Activated CD8-positive, alpha-beta T cell treated with anti-CD3 and anti-CD28 coated beads for 36 hours (primary cell): ENCODE data around the gene RNF14. TPM values are rescaled to one million over a fixed set of nuclear protein-coding genes. Genes with fewer than 3 reads are reported as not detected.

ENCODE experiments used
- ATAC-seq: fragments of 200-7000 bp; cut with Tn5 transposase; one replicate; pipeline ENCODE4 v1.10.0; 2021; ENCODE audit warnings: mild to moderate bottlenecking, moderate library complexity
- CTCF ChIA-PET: fragments of 350-600 bp; sonication (Branson Sonifier 250); formaldehyde crosslinking; loops from one replicate; lab custom pipeline; 2021; ENCODE audit warnings: antibody characterized with exemption; lab: Charles Lee
- POLR2A ChIA-PET: fragments of 350-600 bp; sonication (Branson Sonifier 250); formaldehyde crosslinking; loops from one replicate; lab custom pipeline; 2021; ENCODE audit warnings: antibody characterized with exemption; lab: Charles Lee
- DNase-seq: peaks from one replicate; pipeline ENCODE4 v3.0.0-alpha.2; 2020
- H3K27ac Mint-ChIP-seq: one replicate; pipeline ENCODE4 v1.8.0; 2021; ENCODE audit warnings: mild to moderate bottlenecking, mixed read lengths
- H3K27me3 Mint-ChIP-seq: one replicate; pipeline ENCODE4 v1.8.0; 2021; ENCODE audit warnings: mixed read lengths
- H3K36me3 Mint-ChIP-seq: one replicate; pipeline ENCODE4 v1.8.0; 2021; ENCODE audit warnings: low read depth, mixed read lengths
- H3K4me1 Mint-ChIP-seq: one replicate; pipeline ENCODE4 v1.8.0; 2021; ENCODE audit warnings: low read depth, mixed read lengths
- H3K4me3 Mint-ChIP-seq: one replicate; pipeline ENCODE4 v1.8.0; 2021; ENCODE audit warnings: mild to moderate bottlenecking, moderate library complexity, mixed read lengths
- H3K9me3 Mint-ChIP-seq: one replicate; pipeline ENCODE4 v1.8.0; 2021; ENCODE audit warnings: mixed read lengths
- intact Hi-C: fragments of 100-400 bp; cut with micrococcal nuclease; formaldehyde crosslinking; loops from one replicate; pipeline ENCODE4 v1.10.0; 2022
- total RNA-seq, 2 experiments: library from RNA; stranded (reverse); gene quantifications; one replicate each; pipeline ENCODE4 v1.2.3, GENCODE V29; 2021
- TF ChIP-seq, protein P1 (sequence below): fragments of 200-600 bp; IDR thresholded peaks from one replicate; pipeline ENCODE4 v1.8.0; 2022; ENCODE audit warnings: antibody characterized with exemption, mild to moderate bottlenecking

Gene RNF14
- total RNA-seq, 2 experiments from 2014 or later: 34.1 to 35.0 TPM

DNA sequence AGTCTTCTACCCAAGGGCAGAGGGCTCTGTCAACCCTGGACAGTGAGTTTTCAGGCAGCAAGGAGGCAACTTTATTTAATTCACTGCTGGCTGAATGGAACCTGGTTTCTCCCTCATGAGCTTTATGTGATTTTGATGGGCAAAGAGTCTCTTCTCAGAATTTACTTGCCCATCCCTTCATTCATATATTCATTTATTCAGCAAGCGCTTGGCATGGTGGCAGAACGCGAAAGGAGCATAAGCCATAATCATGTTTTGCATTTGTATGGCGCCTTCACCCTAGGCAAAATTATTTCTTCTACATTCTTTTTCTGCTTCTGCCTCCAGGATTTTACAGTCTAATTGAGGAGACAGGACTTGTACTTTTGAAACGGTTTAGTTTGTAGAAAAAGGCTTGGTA, 37.2 kb upstream of the RNF14 start:
- intact Hi-C loops: no loop called here
- ATAC-seq (no peak), DNase-seq (no peak)
- ChIA-PET POLR2A (interaction anchor here (0.5 to 1.0 kb wide), 2 partner anchors 9 to 237 kb away, joined by 3 read pairs; no protein-coding TSS in a partner anchor), CTCF (interaction anchor here (1.2 to 1.4 kb wide), 2 partner anchors 29 to 32 kb away, joined by 3 read pairs; no protein-coding TSS in a partner anchor)
- Mint-ChIP-seq H3K36me3 (peaks cover 42% of the 10 kb centered on the region), H3K4me3 (no peak overlapping the region), H3K27me3 (no peaks in the 10 kb centered on the region), H3K9me3 (no peaks in the 10 kb centered on the region), H3K27ac (no peak overlapping the region), H3K4me1 (peaks cover 5% of the 10 kb centered on the region)
- TF ChIP-seq, protein P1, sequence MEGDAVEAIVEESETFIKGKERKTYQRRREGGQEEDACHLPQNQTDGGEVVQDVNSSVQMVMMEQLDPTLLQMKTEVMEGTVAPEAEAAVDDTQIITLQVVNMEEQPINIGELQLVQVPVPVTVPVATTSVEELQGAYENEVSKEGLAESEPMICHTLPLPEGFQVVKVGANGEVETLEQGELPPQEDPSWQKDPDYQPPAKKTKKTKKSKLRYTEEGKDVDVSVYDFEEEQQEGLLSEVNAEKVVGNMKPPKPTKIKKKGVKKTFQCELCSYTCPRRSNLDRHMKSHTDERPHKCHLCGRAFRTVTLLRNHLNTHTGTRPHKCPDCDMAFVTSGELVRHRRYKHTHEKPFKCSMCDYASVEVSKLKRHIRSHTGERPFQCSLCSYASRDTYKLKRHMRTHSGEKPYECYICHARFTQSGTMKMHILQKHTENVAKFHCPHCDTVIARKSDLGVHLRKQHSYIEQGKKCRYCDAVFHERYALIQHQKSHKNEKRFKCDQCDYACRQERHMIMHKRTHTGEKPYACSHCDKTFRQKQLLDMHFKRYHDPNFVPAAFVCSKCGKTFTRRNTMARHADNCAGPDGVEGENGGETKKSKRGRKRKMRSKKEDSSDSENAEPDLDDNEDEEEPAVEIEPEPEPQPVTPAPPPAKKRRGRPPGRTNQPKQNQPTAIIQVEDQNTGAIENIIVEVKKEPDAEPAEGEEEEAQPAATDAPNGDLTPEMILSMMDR: no peak

DNA sequence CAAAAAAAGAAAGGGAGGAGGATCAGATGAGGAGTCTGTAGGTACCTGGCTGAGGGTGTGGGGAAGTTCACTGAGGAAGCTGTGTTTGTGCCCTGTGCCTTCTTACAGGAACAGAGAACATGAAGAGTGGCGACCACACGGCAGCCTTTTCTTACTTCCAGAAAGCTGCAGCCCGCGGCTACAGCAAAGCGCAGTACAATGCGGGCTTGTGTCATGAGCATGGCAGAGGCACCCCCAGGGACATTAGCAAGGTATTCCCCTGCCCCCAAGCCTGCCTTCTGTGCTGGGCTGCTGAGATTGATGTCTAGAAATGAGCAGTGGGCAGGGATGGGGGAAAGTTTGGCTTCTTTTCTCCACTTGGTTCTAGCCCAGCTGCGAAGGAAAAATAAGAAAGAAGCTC, 35.8 kb upstream of the RNF14 start:
- POLR2A ChIA-PET: interaction anchor here (1.3 to 1.5 kb wide), 2 partner anchors 9 to 10 kb away, joined by 5 to 6 read pairs; partner anchors contain the start of gene DELE1
- Mint-ChIP-seq H3K9me3 (no peaks in the 10 kb centered on the region), H3K4me1 (peaks cover under 1% of the 10 kb centered on the region), H3K27ac (no peak overlapping the region), H3K36me3 (peaks cover 28% of the 10 kb centered on the region), H3K27me3 (no peaks in the 10 kb centered on the region), H3K4me3 (no peak overlapping the region)
- intact Hi-C loops: no loop called here
- CTCF ChIA-PET: interaction anchor here (0.9 to 1.4 kb wide), 5 partner anchors 17 to 130 kb away, joined by 3 to 5 read pairs (median 4); no protein-coding TSS in a partner anchor
- ATAC-seq: no peak
- TF ChIP-seq, protein P1: no peak
- no peak for DNase-seq

DNA sequence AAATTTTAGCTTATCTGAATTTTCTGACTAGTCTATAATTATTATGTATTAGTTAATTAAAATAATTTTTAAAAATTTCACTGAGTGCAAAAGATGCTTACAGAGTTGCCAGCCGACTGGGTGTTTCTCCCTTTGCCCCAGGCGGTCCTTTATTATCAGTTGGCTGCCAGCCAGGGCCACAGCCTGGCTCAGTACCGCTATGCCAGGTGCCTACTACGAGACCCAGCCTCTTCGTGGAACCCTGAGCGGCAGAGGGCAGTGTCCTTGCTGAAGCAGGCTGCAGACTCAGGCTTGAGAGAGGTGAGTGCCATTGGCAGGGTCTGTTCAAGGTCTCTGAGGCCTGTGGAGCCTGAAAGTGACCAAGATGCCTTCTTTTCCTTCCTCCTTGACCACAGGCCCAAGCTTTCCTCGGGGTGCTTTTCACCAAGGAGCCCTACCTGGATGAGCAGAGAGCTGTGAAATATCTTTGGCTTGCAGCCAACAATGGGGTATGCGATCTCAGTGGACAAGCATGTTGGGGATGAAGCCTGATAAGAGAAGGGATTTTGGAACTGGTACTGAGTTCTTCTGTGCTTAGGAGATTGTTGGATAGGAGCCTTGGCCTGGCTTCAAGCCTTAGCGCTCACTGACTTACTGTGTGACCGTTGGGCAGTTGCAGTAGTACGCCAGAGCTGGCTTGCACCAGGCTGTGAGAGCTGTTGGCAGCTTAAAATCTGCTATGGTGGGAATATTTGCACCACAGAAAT, 34.6 kb upstream of the RNF14 start:
- DNase-seq (no peak), ATAC-seq (no peak)
- H3K27ac Mint-ChIP-seq: no peak overlapping the region
- CTCF ChIA-PET: interaction anchor here (0.6 to 1.4 kb wide), 5 partner anchors 16 to 242 kb away, joined by 3 to 4 read pairs (median 3); partner anchors contain the start of gene PCDH12
- H3K27me3 Mint-ChIP-seq: no peaks in the 10 kb centered on the region
- H3K4me3 Mint-ChIP-seq: no peak overlapping the region
- H3K36me3 Mint-ChIP-seq: peaks cover 23% of the 10 kb centered on the region
- intact Hi-C loops: no loop called here
- H3K4me1 Mint-ChIP-seq: no peaks in the 10 kb centered on the region
- no peaks in the 10 kb centered on the region for H3K9me3 Mint-ChIP-seq
- TF ChIP-seq, protein P1: no peak
- POLR2A ChIA-PET: interaction anchor here (1.5 kb wide), 1 partner anchor 10 kb away, joined by 6 read pairs; the partner anchor contains the start of gene DELE1

DNA sequence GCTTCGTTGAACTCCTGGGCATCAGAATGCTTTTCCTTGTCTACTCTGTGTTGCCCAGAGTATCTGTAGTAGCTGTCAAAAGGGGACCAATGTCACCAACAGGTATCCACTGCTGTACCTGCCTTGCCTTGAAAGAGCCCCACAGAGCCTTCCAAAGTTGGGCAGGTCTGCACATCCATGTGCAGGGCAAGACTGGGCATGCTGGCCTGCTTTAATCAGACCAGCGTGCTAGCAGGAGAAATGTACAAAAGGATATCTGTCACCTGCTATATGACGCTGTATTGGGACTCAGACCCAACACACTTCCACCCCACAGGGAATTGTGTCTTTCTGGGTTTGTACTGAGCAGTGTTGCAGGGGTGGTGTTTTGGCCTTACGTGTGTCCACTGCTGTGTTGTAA, 33.4 kb upstream of the RNF14 start:
- TF ChIP-seq, protein P1: no peak
- DNase-seq: no peak
- H3K27ac Mint-ChIP-seq: peak overlapping the region; percentile 9
- ChIA-PET CTCF (no interaction called here), POLR2A (no interaction called here)
- no peaks in the 10 kb centered on the region for H3K4me1 Mint-ChIP-seq
- H3K27me3 Mint-ChIP-seq: no peaks in the 10 kb centered on the region
- H3K9me3 Mint-ChIP-seq: no peaks in the 10 kb centered on the region
- H3K4me3 Mint-ChIP-seq: no peak overlapping the region
- peaks cover 21% of the 10 kb centered on the region for H3K36me3 Mint-ChIP-seq
- ATAC-seq: no peak
- intact Hi-C loops: no loop called here
